Fibroblast of villous mesenchyme (primary cell): Measurements from ENCODE around the gene CD28. TPM values are rescaled to one million over a fixed set of nuclear protein-coding genes. Genes with fewer than 3 reads are reported as not detected.

Experiments used
- DNase-seq: peaks from one replicate; pipeline ENCODE4 v3.0.0-alpha.2; 2010; ENCODE audit warnings: low read depth
- H3K4me3 ChIP-seq: 2 replicates; pipeline ENCODE4 v1.5.1; 2011; ENCODE audit warnings: low read depth, mild to moderate bottlenecking, low read length
- CTCF ChIP-seq: IDR thresholded peaks from 2 replicates; pipeline ENCODE4 v1.5.1; 2012; ENCODE audit warnings: low read depth, mild to moderate bottlenecking, low read length; ENCODE audit not compliant: insufficient read depth
- total RNA-seq: library from RNA; depleted of rRNA; stranded (reverse); fragments of >200 nt; gene quantifications from 2 replicates; pipeline ENCODE4 v1.2.3, GENCODE V29; 2012

The CD28 gene
- total RNA-seq, 1 donor, result not detected

GRCh38 chr2:203740871-203741281 is 34.4 kb downstream of the CD28 start:
- TF ChIP-seq CTCF, result no peak
- DNase-seq, result peak; percentile 34
- H3K4me3 ChIP-seq, result no peak overlapping the region

- no peak overlapping the region for H3K4me3 ChIP-seq
- DNase-seq, result no peak
- TF ChIP-seq CTCF, result no peak
These were observed 35.1 kb downstream of the CD28 start for GRCh38 chr2:203741566-203741965.

- H3K4me3 ChIP-seq, result no peak overlapping the region
- DNase-seq, result peak; percentile 20
- TF ChIP-seq CTCF, result no peak
These were observed 37.1 kb downstream of the CD28 start for GRCh38 chr2:203743441-203743981.

GRCh38 chr2:203744091-203744490 is 37.7 kb downstream of the CD28 start:
- no peak overlapping the region for H3K4me3 ChIP-seq
- DNase-seq, result no peak
- no peak for TF ChIP-seq CTCF

- no peak for TF ChIP-seq CTCF
- H3K4me3 ChIP-seq, result no peak overlapping the region
- DNase-seq, result no peak
These were observed 38.8 kb downstream of the CD28 start for GRCh38 chr2:203745267-203745666.

- H3K4me3 ChIP-seq, result no peak overlapping the region
- no peak for TF ChIP-seq CTCF
- DNase-seq, result no peak
These were observed 42.1 kb downstream of the CD28 start for GRCh38 chr2:203748331-203749126.
